Gastroesophageal sphincter (tissue), 4 donors: ENCODE results near the gene GARIN5A. TPM values are rescaled to one million over a fixed set of nuclear protein-coding genes. Genes with fewer than 3 reads are reported as not detected.

Source experiments
- ATAC-seq: fragments of 150-250 bp; one replicate; pipeline ENCODE4 v1.9.1; 2016; ENCODE audit warnings: mild to moderate bottlenecking, moderate library complexity
- H3K27ac ChIP-seq, 4 donors: fragments of 200-600 bp; sonication (generic) in 3 of 4; 1 replicate in 3 of 4; 2 replicates in 1 of 4; pipeline ENCODE4 v1.5.1; 2016 to 2019
- H3K27me3 ChIP-seq: fragments of 200-600 bp; sonication (generic); one replicate; pipeline ENCODE4 v1.5.1; 2019
- H3K36me3 ChIP-seq, 2 donors: fragments of 200-600 bp; sonication (generic); one replicate each; pipeline ENCODE4 v1.5.1; 2019; ENCODE audit warnings: control low read depth in 1 of 2
- H3K4me1 ChIP-seq, 3 donors: fragments of 200-600 bp; sonication (generic); 1 replicate in 2 of 3; 2 replicates in 1 of 3; pipeline ENCODE4 v1.5.1; 2016 to 2019; ENCODE audit warnings: control low read depth in 2 of 3
- H3K4me3 ChIP-seq, 2 donors: fragments of 200-600 bp; sonication (generic); one replicate each; pipeline ENCODE4 v1.5.1; 2019; ENCODE audit warnings: mild to moderate bottlenecking in 1 of 2, moderate library complexity in 1 of 2
- H3K9me3 ChIP-seq, 3 donors: fragments of 200-600 bp; sonication (generic); one replicate each; pipeline ENCODE4 v1.5.1; 2017 to 2019; ENCODE audit warnings: control low read depth in 2 of 3
- EP300 ChIP-seq: sonication (generic); formaldehyde crosslinking; IDR thresholded peaks from one replicate; pipeline ENCODE4 v1.6.1; 2017; ENCODE audit warnings: antibody characterized with exemption, mild to moderate bottlenecking
- POLR2A ChIP-seq, 2 donors: fragments of 450-650 bp; IDR thresholded peaks; one replicate each; pipeline ENCODE4 v1.6.1; 2017; ENCODE audit warnings: antibody characterized with exemption in 2 of 2, mild to moderate bottlenecking in 2 of 2, moderate library complexity in 1 of 2
- POLR2AphosphoS5 ChIP-seq: sonication (generic); formaldehyde crosslinking; IDR thresholded peaks from one replicate; pipeline ENCODE4 v1.6.1; 2017; ENCODE audit warnings: antibody characterized with exemption
- WGBS, 2 donors: methylation state at CpG; one replicate each; pipeline ENCODE4 v1.1.5; 2018; ENCODE audit warnings: low coverage in 1 of 2; 5-methylcytosine and 5-hydroxymethylcytosine counted together
- total RNA-seq, 4 donors: library from RNA; depleted of rRNA; stranded (reverse); fragments of >200 nt; gene quantifications; one replicate each; pipeline ENCODE4 v1.1.0, GENCODE V29; 2016
- TF ChIP-seq, protein P1 (sequence below), 4 experiments: fragments of 200-600 bp in 2 of 4; fragments of 450-650 bp in 2 of 4; sonication (generic) in 1 of 4; IDR thresholded peaks; one replicate each; pipeline ENCODE4 v1.5.1; 2017 to 2019; ENCODE audit warnings: antibody characterized with exemption in 4 of 4, mild to moderate bottlenecking in 2 of 4, moderate library complexity in 2 of 4

GARIN5A gene
- total RNA-seq, 4 donors from 2014 or later = 0.78 to 1.7 TPM; not detected in 2

- H3K9me3 ChIP-seq = no peaks in the 10 kb centered on the region
- H3K36me3 ChIP-seq = peaks cover 0 to 61% of the 10 kb centered on the region in 2 donors
- H3K27ac ChIP-seq = no peak overlapping the region
- H3K27me3 ChIP-seq = no peaks in the 10 kb centered on the region
- H3K4me3 ChIP-seq = no peak overlapping the region
- H3K4me1 ChIP-seq = peaks cover 0 to 27% (median 13%) of the 10 kb centered on the region in 3 donors
- no peak for ATAC-seq
- 55 to 64% methylated on average over 7 to 8 of the region's 19 CpGs for WGBS, 2 donors
- TF ChIP-seq POLR2A (IDR thresholded peaks at IDR 0.05) = no peak
- TF ChIP-seq, protein P1, sequence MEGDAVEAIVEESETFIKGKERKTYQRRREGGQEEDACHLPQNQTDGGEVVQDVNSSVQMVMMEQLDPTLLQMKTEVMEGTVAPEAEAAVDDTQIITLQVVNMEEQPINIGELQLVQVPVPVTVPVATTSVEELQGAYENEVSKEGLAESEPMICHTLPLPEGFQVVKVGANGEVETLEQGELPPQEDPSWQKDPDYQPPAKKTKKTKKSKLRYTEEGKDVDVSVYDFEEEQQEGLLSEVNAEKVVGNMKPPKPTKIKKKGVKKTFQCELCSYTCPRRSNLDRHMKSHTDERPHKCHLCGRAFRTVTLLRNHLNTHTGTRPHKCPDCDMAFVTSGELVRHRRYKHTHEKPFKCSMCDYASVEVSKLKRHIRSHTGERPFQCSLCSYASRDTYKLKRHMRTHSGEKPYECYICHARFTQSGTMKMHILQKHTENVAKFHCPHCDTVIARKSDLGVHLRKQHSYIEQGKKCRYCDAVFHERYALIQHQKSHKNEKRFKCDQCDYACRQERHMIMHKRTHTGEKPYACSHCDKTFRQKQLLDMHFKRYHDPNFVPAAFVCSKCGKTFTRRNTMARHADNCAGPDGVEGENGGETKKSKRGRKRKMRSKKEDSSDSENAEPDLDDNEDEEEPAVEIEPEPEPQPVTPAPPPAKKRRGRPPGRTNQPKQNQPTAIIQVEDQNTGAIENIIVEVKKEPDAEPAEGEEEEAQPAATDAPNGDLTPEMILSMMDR (IDR thresholded peaks at IDR 0.05) = peak in 1 of 4 experiments; percentile 28
- TF ChIP-seq POLR2AphosphoS5 = no peak
- TF ChIP-seq EP300 = no peak
Observed at GRCh38 chr19:50478901-50479715, 2.5 kb upstream of the GARIN5A start.

GRCh38 chr19:50477751-50478515 lies 1.3 kb upstream of the GARIN5A start:
- no peak overlapping the region for H3K27ac ChIP-seq
- TF ChIP-seq EP300 = no peak
- TF ChIP-seq POLR2A (IDR thresholded peaks at IDR 0.05) = no peak
- TF ChIP-seq, protein P1 (IDR thresholded peaks at IDR 0.05) = no peak
- TF ChIP-seq POLR2AphosphoS5 = no peak
- peaks cover 0 to 27% (median 13%) of the 10 kb centered on the region in 3 donors for H3K4me1 ChIP-seq
- H3K27me3 ChIP-seq = no peaks in the 10 kb centered on the region
- WGBS, 2 donors = 93 to 94% methylated on average over 2 to 5 of the region's 17 CpGs
- no peaks in the 10 kb centered on the region for H3K9me3 ChIP-seq
- H3K36me3 ChIP-seq = peaks cover 0 to 49% of the 10 kb centered on the region in 2 donors
- no peak overlapping the region for H3K4me3 ChIP-seq
- ATAC-seq = no peak

DNA sequence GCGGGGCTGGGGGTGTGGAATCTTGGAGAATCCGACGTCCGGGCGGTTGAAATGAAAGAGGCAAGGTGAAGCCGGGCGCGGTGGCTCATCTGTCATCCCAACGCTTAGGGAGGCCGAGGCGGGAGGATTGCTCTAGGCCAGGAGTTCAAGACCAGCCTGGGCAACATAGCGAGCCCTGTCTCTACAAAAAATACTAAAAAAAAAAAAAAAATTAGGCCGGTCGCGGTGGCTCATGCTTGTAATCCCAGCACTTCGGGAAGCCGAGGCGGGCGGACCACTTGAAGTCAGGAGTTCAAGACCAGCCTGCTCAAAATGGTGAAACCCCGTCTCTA lies 225 bp upstream of the GARIN5A start:
- no peak for TF ChIP-seq POLR2A (IDR thresholded peaks at IDR 0.05)
- no peak for TF ChIP-seq POLR2AphosphoS5
- TF ChIP-seq, protein P1 (IDR thresholded peaks at IDR 0.05) = no peak
- no peak for TF ChIP-seq EP300
- ATAC-seq = no peak
- Histone ChIP-seq H3K4me1 (peaks cover 0 to 27% (median 13%) of the 10 kb centered on the region in 3 donors), H3K36me3 (peaks cover 0 to 38% of the 10 kb centered on the region in 2 donors), H3K9me3 (no peaks in the 10 kb centered on the region), H3K4me3 (peak overlapping the region; percentile 46 to 86), H3K27ac (peak overlapping the region in 3 of 4 donors; percentile 70 to 78 (median 76)), H3K27me3 (no peaks in the 10 kb centered on the region)
- 33% methylated on average over 12 of the region's 20 CpGs; no CpG with 5 or more reads in 1 of the 2 donors for WGBS, 2 donors

GRCh38 chr19:50475736-50476223 lies 868 bp downstream of the GARIN5A start:
- ATAC-seq = no peak
- Histone ChIP-seq H3K4me1 (peaks cover 0 to 27% (median 13%) of the 10 kb centered on the region in 3 donors), H3K27me3 (no peaks in the 10 kb centered on the region), H3K9me3 (no peaks in the 10 kb centered on the region), H3K36me3 (peaks cover 0 to 28% of the 10 kb centered on the region in 2 donors), H3K27ac (peak overlapping the region in 3 of 4 donors; percentile 70 to 78 (median 76)), H3K4me3 (peak overlapping the region; percentile 46 to 86)
- TF ChIP-seq POLR2A (IDR thresholded peaks at IDR 0.05) = no peak
- TF ChIP-seq, protein P1 (IDR thresholded peaks at IDR 0.05) = no peak
- no peak for TF ChIP-seq EP300
- TF ChIP-seq POLR2AphosphoS5 = no peak
- 54 to 85% methylated on average over 5 to 16 of the region's 29 CpGs for WGBS, 2 donors
